NB4 (cell line): ENCODE data around the gene DAB1.

ENCODE experiments used
- POLR2A ChIP-seq: IDR thresholded peaks from 2 replicates; pipeline ENCODE4 v1.6.1; 2011; ENCODE audit warnings: mild to moderate bottlenecking; ENCODE audit not compliant: insufficient read length; ENCODE audit errors: extremely low read depth
- TF ChIP-seq, protein P1 (sequence below): IDR thresholded peaks from one replicate; pipeline ENCODE4 v1.5.1; 2012; ENCODE audit warnings: low read depth, low read length
- TF ChIP-seq, protein P2 (sequence below): IDR thresholded peaks from 2 replicates; pipeline ENCODE4 v1.6.1; 2011; ENCODE audit warnings: low read depth, low read length

DNA sequence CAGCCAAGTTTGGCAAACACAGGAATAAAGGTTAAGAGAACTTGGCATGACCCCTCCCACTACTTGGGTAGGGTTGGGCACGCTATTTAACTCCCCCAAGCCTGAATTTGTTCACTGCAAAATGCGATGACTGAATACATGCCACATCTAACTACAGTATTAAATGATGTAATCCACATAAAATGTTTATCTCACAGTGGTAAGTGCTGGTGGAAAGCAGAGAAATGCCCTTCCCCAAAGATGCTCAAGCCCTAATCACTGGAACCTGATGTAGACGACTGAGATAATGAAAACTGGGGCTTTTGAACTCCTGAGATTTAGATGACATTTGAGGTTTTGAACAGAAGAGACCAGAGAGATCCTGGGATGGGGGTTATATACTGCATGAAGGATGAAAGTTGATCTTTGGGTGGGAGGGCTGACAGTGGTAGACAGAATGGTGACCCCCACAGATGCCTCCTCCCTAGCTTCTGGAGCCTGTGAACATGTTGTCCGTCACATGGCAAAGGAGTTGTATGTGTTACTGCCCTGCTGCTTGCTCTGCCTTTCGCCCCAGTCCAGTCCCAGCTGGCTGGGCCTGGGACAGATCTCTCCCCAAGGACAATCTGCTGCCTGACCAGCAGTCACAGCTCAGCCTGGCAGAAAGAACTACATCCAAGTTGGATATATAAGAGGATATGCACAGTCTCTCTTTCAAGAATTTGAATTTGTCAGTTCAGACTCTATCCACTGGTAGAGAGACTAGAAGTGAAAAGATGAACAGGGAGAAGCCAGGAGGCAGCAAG is 120.9 kb downstream of the DAB1 start:
- TF ChIP-seq, protein P1, sequence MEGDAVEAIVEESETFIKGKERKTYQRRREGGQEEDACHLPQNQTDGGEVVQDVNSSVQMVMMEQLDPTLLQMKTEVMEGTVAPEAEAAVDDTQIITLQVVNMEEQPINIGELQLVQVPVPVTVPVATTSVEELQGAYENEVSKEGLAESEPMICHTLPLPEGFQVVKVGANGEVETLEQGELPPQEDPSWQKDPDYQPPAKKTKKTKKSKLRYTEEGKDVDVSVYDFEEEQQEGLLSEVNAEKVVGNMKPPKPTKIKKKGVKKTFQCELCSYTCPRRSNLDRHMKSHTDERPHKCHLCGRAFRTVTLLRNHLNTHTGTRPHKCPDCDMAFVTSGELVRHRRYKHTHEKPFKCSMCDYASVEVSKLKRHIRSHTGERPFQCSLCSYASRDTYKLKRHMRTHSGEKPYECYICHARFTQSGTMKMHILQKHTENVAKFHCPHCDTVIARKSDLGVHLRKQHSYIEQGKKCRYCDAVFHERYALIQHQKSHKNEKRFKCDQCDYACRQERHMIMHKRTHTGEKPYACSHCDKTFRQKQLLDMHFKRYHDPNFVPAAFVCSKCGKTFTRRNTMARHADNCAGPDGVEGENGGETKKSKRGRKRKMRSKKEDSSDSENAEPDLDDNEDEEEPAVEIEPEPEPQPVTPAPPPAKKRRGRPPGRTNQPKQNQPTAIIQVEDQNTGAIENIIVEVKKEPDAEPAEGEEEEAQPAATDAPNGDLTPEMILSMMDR: no peak
- TF ChIP-seq POLR2A: no peak
- TF ChIP-seq, protein P2, sequence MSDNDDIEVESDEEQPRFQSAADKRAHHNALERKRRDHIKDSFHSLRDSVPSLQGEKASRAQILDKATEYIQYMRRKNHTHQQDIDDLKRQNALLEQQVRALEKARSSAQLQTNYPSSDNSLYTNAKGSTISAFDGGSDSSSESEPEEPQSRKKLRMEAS: no peak
